Cortex of kidney (tissue), 1 donor: Measurements from ENCODE around the gene TOB2.
"Not testable (repeated sequence)": the region's sequence is repeated elsewhere in the genome, so short reads cannot be mapped to it uniquely, and the experiment has no call there.

ENCODE experiments used
- DNase-seq: peaks from one replicate; lab custom pipeline; 2025; lab: John Stamatoyannopoulos, UW

TOB2 gene

GRCh38 chr22:41429232-41429950 lies 17.2 kb downstream of the TOB2 start:
- DNase-seq: no peak

GRCh38 chr22:41425660-41426365 lies 20.8 kb downstream of the TOB2 start:
- DNase-seq: no peak

- DNase-seq: no peak
Measured at GRCh38 chr22:41418717-41419116, 27.9 kb downstream of the TOB2 start.

DNA sequence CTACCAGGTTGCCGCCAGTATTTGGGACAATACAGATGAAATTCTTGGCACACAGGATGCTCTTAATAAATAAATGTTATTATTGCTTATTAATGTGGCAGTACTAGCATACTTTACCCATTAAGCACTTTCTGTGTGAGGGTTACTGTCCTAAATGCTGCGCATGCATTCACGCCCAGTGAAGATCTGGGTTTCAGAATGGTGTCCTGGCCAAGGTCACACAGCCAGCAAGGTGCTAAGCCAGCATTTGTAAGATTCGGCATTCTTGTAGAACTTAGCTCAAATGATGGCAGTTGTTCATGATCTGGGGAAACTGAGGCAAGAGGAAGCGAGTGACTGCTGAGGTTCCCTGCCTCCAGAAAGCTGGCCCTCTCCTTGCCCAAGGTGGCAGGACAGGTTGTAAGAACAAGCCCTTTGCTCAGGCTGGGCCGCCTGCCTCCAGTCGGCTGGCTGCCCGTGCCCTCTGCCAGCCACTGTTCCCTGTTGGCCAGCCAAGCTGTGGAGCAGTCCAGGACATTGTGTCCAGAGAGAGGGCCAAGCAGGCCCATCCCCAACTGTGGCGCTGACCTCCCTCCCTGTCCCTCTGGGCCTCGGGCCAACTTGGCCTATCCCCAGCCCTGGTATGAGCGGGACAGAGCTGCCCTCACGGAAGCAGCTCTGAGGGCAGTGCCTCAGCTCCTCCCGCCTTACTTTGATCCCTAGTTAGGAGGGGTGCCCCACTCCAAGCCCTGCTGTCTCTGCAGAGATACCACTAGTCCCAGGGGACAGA lies 28.8 kb downstream of the TOB2 start:
- DNase-seq: peak; percentile 32

DNA sequence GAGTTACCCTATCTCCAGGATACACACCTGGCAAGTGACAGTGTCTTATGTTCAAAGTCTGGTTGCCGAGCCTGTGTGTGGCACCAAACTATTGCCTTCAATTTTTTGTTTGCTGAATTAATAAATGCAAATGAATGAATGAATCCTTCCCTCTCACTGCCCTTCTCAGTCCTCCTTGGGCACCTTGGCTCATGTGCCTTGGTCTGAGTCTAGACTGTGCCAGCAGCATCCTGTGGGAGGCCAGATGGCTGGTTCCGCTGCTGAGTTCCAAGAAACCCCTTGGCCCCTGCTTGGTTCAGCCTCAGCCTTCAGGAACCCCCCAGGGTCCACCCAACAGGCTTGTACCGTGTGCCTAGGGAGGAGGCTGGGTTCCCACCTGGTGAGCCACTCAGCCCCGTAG lies 31.0 kb downstream of the TOB2 start:
- no peak for DNase-seq

- DNase-seq: no peak
Measured at GRCh38 chr22:41411021-41411851, 35.4 kb downstream of the TOB2 start.

DNA sequence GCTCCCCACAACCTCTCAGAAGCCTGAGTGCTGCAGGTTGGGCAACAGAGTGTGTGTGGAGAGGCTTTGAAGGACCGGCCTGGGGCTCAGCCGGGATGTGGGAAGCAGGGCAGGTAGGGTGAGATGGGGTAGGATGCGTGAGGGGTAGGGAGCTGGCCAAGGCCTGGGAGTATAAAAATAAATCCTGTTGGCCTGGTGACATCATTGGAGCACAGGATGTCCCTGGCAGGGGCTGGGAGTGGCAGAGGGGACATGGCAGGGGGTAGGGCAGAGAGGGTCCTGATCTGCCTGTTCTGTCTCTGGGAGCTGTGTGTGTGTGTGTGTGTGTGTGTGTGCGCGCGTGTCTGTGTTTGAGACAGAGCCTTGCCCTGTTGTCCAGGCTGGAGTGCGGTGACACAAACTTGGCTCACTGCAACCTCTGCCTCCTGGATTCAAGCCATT lies 36.3 kb downstream of the TOB2 start:
- DNase-seq: no peak

DNA sequence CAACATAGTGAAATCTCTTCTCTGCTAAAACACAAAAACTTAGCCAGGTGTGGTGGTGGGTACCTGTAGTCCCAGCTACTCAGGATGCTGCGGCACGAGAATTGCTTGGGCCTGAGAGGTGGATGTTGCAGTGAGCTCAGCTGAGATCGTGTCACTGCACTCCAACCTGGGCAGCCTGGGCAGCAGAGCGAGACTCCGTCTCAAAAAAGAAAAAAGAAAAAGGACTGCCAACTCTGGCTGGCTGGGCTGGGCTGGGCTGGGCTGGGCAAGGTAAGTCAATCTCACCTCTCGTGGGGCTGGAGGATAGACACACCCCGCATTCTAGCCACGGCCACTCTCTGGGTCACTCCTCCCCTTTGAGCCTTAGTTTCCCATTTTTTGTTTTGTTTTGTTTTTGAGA lies 37.9 kb downstream of the TOB2 start:
- no peak for DNase-seq

DNA sequence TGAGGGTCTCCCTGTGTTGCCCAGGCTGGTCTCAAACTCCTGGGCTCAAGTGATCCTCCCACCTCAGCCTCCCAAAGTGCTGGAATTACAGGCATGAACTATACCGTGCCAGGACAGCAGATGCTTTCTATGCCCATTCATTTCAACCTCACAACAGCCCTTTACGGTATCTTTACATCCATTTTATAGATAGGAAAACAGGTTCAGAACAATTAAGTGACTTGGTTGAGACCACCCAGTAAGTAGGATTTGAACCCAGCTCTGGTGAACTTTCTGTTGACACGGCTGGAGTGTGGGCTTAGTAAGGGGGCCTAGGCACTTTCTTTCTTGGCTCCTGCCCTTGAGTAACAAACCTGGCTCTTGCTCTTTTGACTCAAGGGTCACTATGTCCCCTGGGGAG lies 39.2 kb downstream of the TOB2 start:
- no peak for DNase-seq

GRCh38 chr22:41406410-41406809 lies 40.2 kb downstream of the TOB2 start:
- no peak for DNase-seq

DNA sequence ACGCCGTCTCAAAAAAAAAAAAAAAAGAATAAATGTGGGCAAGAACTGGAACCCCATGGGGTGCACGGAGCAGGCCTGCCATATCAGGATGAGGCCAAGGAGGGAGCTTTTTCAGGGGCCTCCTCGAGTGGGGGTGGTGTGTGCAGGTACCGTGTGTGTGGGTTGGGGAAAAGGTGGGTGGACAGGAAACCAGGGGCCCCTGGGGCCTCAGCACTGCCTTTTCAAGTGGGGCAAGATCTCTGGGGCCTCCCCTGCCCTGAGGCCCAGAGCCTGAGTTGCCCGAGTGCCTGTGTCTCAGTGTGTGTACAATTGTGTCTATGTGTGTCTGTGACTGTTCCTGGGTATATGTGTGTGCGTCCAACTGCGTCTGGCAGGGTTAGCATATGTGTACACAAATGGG lies 41.0 kb downstream of the TOB2 start:
- DNase-seq: no peak

GRCh38 chr22:41403532-41404318 lies 42.9 kb downstream of the TOB2 start:
- peak; percentile 49 for DNase-seq

DNA sequence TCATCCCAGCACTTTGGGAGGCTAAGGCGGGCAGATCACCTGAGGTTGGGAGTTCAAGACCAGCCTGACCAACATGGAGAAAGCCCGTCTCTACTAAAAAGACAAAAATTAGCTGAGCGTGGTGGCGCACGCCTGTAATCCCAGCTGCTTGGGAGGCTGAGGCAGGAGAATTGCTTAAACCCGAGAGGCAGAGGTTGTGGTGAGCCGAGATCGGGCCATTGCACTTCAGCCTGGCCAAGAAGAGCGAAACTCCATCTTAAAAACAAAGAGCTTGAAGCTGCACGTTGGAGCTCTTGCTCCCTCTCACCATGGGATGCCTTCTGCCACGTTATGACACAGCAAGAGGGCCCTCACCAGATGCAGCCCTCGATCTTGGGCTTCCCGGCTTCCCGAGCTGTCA lies 43.8 kb downstream of the TOB2 start:
- not testable (repeated sequence) for DNase-seq

- no peak for DNase-seq
Measured at GRCh38 chr22:41401781-41402648, 44.6 kb downstream of the TOB2 start.

GRCh38 chr22:41398921-41399320 lies 47.7 kb downstream of the TOB2 start:
- DNase-seq: no peak

GRCh38 chr22:41397143-41397811 lies 49.3 kb downstream of the TOB2 start:
- DNase-seq: no peak

GRCh38 chr22:41395531-41396240 lies 50.9 kb downstream of the TOB2 start:
- no peak for DNase-seq

GRCh38 chr22:41394012-41394356 lies 52.6 kb downstream of the TOB2 start:
- no peak for DNase-seq

GRCh38 chr22:41387341-41387740 lies 59.3 kb downstream of the TOB2 start:
- no peak for DNase-seq
